ENCODE measurements around the gene OLFML2B.

The OLFML2B gene

DNA sequence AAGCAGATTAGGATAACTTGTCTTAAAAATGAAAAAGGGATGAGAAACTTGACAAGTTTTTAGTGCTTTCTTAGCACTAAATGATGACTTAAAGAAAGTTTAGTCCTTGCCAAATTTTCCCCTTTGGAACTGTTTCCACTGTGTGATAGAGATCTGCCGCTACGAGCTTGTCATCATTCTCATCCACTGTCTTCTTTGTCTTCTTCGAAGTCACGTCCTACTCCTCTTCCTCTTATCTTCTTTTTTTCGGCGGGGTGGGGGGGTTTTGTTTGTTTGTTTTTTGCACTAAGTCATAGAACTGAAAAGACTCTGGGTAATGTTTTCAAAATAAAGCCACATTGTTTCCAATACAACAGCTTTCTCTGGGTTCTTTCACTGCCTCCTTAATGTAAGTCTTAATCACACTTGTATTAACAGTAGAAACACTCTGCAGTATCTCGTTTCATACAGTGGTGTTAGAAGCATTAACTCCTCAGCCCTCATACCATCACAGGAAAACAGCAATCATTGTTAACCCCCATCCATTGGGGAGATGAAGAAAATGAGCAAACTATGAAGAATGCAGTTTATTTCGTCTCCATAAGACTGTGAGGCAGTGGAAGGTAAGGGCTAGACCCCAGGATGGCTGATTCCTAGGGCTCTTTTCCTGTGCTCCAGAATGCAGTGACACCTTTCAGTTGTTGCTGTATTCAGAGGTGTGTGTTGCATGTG is 81.8 kb downstream of the OLFML2B start:
- TF ChIP-seq, protein P1, sequence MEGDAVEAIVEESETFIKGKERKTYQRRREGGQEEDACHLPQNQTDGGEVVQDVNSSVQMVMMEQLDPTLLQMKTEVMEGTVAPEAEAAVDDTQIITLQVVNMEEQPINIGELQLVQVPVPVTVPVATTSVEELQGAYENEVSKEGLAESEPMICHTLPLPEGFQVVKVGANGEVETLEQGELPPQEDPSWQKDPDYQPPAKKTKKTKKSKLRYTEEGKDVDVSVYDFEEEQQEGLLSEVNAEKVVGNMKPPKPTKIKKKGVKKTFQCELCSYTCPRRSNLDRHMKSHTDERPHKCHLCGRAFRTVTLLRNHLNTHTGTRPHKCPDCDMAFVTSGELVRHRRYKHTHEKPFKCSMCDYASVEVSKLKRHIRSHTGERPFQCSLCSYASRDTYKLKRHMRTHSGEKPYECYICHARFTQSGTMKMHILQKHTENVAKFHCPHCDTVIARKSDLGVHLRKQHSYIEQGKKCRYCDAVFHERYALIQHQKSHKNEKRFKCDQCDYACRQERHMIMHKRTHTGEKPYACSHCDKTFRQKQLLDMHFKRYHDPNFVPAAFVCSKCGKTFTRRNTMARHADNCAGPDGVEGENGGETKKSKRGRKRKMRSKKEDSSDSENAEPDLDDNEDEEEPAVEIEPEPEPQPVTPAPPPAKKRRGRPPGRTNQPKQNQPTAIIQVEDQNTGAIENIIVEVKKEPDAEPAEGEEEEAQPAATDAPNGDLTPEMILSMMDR (IDR thresholded peaks at IDR 0.05; ENCODE audit: low read depth, low read length, missing control alignments): no peak
- no peak overlapping the region for H3K4me3 ChIP-seq (ENCODE audit: low read depth, low read length)
- DNase-seq (ENCODE audit: low read depth): no peak

DNA sequence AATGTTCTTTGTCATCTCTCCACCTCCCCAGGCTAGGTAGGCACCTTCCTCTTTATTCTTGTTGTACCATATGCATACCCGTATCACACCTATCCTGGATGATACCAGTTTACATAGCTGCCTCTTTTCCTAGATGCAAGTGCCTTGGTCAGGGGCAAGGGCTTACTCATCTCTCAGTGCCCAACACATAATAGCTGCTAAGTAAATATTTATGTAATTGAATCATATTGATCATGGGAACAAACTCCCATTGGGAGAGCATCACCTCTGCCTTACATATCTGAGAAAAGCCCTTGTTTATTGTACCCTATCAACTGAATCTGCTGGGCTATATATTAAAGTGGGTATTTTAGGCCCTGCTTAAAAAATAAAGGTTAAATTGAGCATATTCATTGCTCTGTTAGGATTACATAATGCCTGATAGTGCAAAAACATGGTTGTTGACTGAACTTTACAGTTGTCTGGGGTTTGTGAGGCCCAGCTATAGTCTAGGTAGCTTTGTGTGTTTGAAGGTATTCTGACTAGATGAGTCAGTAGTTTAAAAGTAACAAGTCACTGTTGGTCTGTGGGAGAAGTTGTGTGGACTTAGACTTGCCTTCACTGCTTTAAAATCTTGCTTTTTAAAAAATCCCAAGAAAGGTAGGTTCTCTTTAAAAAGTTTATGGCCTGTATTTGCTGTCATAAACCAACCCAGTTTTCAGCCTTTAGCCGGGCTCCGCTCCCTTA is 82.6 kb downstream of the OLFML2B start:
- TF ChIP-seq, protein P1 (IDR thresholded peaks at IDR 0.05; ENCODE audit: low read depth, low read length, missing control alignments): no peak
- H3K4me3 ChIP-seq (ENCODE audit: low read depth, low read length): no peak overlapping the region
- DNase-seq (ENCODE audit: low read depth): no peak

DNA sequence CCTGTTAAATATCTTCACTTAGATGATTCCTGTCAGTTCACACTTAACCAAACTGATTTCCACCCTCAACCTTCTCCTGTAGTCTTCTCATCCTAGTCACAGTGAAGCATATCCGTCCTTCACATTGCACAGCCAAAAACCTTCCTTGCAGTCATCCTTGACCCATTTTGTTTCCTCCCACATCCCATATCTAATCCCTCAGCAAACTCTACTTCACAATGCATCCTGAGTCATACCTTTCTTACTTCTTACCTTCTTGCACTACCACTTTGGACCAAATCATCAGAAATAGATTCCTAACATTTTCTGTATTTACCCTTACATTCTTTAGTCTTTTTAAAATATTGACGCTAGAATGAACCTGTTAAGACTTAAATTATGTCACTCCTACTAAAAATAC is 86.9 kb downstream of the OLFML2B start:
- no peak for DNase-seq (ENCODE audit: low read depth)
- TF ChIP-seq, protein P1 (IDR thresholded peaks at IDR 0.05; ENCODE audit: low read depth, low read length, missing control alignments): no peak
- H3K4me3 ChIP-seq (ENCODE audit: low read depth, low read length): no peak overlapping the region

DNA sequence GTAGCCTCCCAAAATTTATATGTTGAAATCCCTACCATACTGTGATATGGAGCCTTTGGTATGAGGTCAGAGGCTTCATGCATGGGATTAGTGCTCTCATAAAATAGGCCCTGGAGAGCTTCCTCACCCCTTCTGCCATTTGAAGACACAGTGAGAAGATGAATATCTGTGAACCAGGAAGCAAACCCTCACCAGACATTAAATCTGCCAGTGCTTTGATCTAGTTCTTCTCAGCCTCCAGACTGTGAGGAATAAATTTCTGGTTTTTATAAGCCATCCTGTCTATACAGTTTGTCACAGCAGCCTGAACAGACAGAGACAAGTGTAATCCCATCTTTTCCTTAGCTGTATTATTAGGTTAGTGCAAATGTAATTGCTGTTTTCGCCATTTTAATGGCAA is 88.4 kb downstream of the OLFML2B start:
- TF ChIP-seq, protein P1 (IDR thresholded peaks at IDR 0.05; ENCODE audit: low read depth, low read length, missing control alignments): no peak
- DNase-seq (ENCODE audit: low read depth): no peak
- no peak overlapping the region for H3K4me3 ChIP-seq (ENCODE audit: low read depth, low read length)

DNA sequence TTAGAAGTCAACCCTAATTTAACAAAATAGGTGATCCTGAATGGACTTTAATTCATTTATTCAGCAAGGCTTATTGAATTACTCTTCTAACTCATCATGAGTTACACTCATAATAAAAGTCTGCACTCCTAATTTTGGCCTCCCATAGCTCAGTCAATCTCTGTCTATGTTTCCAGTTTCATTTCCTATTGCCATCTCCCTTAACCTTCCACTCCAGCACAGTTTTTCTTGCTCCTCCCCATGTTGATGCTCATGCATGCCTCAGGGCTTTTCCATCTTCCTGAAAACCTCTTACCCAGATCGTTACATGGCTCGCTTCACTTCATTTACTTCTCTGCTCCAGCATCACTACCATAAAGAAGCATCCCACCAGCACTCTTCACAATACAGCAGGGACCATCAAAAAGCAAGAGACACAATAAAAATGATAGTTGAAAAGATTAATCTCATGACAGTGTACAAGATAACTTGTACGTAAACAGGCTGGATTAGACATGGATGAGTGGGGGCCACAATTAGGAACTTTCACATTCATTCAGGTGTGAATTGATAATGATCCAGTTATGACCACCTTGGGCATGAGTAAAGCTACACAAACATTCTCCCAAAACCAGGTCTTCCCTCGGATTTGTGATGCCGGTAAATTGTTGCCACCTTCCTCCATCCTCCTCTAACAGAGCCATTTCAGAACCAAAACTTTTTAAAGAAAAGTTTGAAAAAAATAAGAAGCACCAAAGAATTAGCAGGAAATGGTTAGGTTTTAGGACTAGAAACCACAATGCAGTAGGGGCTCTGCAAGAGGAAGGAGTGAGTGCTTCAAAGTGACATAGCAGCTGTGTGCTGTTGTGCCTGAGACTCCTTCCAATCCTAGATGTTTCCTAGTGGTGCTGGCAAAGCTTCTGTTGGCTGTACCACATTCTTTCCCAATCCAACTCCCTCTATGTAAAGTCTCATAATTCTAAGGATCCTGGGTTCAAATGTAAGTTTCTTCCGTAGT is 89.8 kb downstream of the OLFML2B start:
- no peak overlapping the region for H3K4me3 ChIP-seq (ENCODE audit: low read depth, low read length)
- TF ChIP-seq, protein P1 (IDR thresholded peaks at IDR 0.05; ENCODE audit: low read depth, low read length, missing control alignments): no peak
- no peak for DNase-seq (ENCODE audit: low read depth)
